WTC11 (cell line): Measurements from ENCODE around the gene NGF.

Source experiments
- ATF2 ChIP-seq: sonication (generic); formaldehyde crosslinking; IDR thresholded peaks from 2 replicates; pipeline ENCODE4 v1.8.1; 2022; ENCODE audit warnings: low read depth, missing genetic modification reagents, borderline replicate concordance
- GRHL2 ChIP-seq: fragments of 250-450 bp; sonication (Bioruptor Pico); IDR thresholded peaks from 2 replicates; pipeline ENCODE4 v1.8.0; 2022; ENCODE audit warnings: mild to moderate bottlenecking, moderate library complexity; ENCODE audit not compliant: insufficient replicate concordance, severe bottlenecking
- IRF2 ChIP-seq: sonication (generic); formaldehyde crosslinking; IDR thresholded peaks from 2 replicates; pipeline ENCODE4 v1.8.0; 2022; ENCODE audit warnings: low read depth, missing genetic modification reagents, borderline replicate concordance
- MAX ChIP-seq: sonication (generic); formaldehyde crosslinking; IDR thresholded peaks from 2 replicates; pipeline ENCODE4 v1.8.0; 2022; ENCODE audit warnings: mild to moderate bottlenecking, missing genetic modification reagents
- ZBTB21 ChIP-seq: sonication (generic); formaldehyde crosslinking; IDR thresholded peaks from 2 replicates; pipeline ENCODE4 v1.8.1; 2023; ENCODE audit warnings: mild to moderate bottlenecking, missing genetic modification reagents, borderline replicate concordance
- ZBTB43 ChIP-seq: sonication (generic); formaldehyde crosslinking; IDR thresholded peaks from 2 replicates; pipeline ENCODE4 v1.8.1; 2023; ENCODE audit warnings: mild to moderate bottlenecking, missing genetic modification reagents
- ZNF232 ChIP-seq: sonication (generic); formaldehyde crosslinking; IDR thresholded peaks from 2 replicates; pipeline ENCODE4 v1.8.0; 2022; ENCODE audit warnings: mild to moderate bottlenecking, missing genetic modification reagents
- ZNF423 ChIP-seq: fragments of 250-450 bp; sonication (Bioruptor Pico); IDR thresholded peaks from 2 replicates; pipeline ENCODE4 v2.1.2; 2022; ENCODE audit warnings: mild to moderate bottlenecking, moderate library complexity
- ZNF512 ChIP-seq: sonication (generic); formaldehyde crosslinking; IDR thresholded peaks from 2 replicates; pipeline ENCODE4 v1.8.1; 2022; ENCODE audit warnings: missing genetic modification reagents, borderline replicate concordance
- TF ChIP-seq, protein P1 (sequence below): fragments of 200-600 bp; IDR thresholded peaks from 2 replicates; pipeline ENCODE4 v1.8.0; 2022; ENCODE audit warnings: antibody characterized with exemption
- TF ChIP-seq, protein P2 (sequence below): sonication (generic); formaldehyde crosslinking; IDR thresholded peaks from 2 replicates; pipeline ENCODE4 v1.8.1; 2023; ENCODE audit warnings: mild to moderate bottlenecking, missing genetic modification reagents, moderate library complexity
- TF ChIP-seq, protein P3 (sequence below): sonication (generic); formaldehyde crosslinking; IDR thresholded peaks from 2 replicates; pipeline ENCODE4 v1.8.1; 2023; ENCODE audit warnings: mild to moderate bottlenecking, missing genetic modification reagents, borderline replicate concordance

DNA sequence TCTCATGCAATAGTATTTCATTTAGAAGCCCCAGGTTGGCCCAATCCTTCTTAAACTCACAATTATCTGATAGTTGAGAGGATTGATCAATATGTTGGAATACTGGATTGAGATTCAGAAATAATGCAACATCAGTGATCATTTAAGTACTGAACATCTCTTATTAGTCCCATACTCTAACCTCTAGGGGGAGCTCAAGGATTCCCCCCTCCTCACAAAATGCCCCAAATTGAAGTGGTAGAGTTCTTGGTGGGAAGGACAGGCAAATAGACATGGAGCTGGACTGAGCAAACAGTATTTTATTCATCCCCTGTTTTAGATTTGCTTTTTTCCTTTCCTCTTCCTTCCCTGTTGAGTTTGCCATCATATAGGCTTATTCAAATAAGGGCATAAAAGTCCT lies 62.8 kb downstream of the NGF start:
- TF ChIP-seq, protein P1, sequence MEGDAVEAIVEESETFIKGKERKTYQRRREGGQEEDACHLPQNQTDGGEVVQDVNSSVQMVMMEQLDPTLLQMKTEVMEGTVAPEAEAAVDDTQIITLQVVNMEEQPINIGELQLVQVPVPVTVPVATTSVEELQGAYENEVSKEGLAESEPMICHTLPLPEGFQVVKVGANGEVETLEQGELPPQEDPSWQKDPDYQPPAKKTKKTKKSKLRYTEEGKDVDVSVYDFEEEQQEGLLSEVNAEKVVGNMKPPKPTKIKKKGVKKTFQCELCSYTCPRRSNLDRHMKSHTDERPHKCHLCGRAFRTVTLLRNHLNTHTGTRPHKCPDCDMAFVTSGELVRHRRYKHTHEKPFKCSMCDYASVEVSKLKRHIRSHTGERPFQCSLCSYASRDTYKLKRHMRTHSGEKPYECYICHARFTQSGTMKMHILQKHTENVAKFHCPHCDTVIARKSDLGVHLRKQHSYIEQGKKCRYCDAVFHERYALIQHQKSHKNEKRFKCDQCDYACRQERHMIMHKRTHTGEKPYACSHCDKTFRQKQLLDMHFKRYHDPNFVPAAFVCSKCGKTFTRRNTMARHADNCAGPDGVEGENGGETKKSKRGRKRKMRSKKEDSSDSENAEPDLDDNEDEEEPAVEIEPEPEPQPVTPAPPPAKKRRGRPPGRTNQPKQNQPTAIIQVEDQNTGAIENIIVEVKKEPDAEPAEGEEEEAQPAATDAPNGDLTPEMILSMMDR: peak; percentile 52; the same call in 1 of the 2 replicates
- no peak for TF ChIP-seq GRHL2 (CRISPR knock-in tag)
- no peak for TF ChIP-seq ZBTB43
- TF ChIP-seq ZNF512 (CRISPR knock-in tag): no peak
- TF ChIP-seq, protein P2, sequence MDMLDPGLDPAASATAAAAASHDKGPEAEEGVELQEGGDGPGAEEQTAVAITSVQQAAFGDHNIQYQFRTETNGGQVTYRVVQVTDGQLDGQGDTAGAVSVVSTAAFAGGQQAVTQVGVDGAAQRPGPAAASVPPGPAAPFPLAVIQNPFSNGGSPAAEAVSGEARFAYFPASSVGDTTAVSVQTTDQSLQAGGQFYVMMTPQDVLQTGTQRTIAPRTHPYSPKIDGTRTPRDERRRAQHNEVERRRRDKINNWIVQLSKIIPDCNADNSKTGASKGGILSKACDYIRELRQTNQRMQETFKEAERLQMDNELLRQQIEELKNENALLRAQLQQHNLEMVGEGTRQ (CRISPR knock-in tag): no peak
- TF ChIP-seq ZNF423 (CRISPR knock-in tag): no peak
- no peak for TF ChIP-seq IRF2 (CRISPR knock-in tag)
- TF ChIP-seq ZBTB21 (CRISPR knock-in tag): no peak
- TF ChIP-seq, protein P3, sequence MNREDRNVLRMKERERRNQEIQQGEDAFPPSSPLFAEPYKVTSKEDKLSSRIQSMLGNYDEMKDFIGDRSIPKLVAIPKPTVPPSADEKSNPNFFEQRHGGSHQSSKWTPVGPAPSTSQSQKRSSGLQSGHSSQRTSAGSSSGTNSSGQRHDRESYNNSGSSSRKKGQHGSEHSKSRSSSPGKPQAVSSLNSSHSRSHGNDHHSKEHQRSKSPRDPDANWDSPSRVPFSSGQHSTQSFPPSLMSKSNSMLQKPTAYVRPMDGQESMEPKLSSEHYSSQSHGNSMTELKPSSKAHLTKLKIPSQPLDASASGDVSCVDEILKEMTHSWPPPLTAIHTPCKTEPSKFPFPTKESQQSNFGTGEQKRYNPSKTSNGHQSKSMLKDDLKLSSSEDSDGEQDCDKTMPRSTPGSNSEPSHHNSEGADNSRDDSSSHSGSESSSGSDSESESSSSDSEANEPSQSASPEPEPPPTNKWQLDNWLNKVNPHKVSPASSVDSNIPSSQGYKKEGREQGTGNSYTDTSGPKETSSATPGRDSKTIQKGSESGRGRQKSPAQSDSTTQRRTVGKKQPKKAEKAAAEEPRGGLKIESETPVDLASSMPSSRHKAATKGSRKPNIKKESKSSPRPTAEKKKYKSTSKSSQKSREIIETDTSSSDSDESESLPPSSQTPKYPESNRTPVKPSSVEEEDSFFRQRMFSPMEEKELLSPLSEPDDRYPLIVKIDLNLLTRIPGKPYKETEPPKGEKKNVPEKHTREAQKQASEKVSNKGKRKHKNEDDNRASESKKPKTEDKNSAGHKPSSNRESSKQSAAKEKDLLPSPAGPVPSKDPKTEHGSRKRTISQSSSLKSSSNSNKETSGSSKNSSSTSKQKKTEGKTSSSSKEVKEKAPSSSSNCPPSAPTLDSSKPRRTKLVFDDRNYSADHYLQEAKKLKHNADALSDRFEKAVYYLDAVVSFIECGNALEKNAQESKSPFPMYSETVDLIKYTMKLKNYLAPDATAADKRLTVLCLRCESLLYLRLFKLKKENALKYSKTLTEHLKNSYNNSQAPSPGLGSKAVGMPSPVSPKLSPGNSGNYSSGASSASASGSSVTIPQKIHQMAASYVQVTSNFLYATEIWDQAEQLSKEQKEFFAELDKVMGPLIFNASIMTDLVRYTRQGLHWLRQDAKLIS (CRISPR knock-in tag): no peak
- TF ChIP-seq ZNF232: no peak
- TF ChIP-seq ATF2: no peak
- TF ChIP-seq MAX: no peak
